Gastrocnemius medialis (tissue), 4 donors: ENCODE data around the gene ABCB6. TPM values are rescaled to one million over a fixed set of nuclear protein-coding genes. Genes with fewer than 3 reads are reported as not detected.
A peak's percentile ranks its signal among the peaks of the same experiment; 100 is the strongest.

Experiments used
- ATAC-seq, 2 donors: fragments of 150-250 bp; one replicate each; pipeline ENCODE4 v1.9.1; 2016
- DNase-seq, 2 donors: peaks; one replicate each; pipeline ENCODE4 v3.0.0-alpha.2; 2019
- H3K27ac ChIP-seq, 4 donors: fragments of 200-600 bp; sonication (generic); 1 replicate in 1 of 4; 2 replicates in 3 of 4; pipeline ENCODE4 v1.5.1; 2016 to 2018; ENCODE audit warnings: mild to moderate bottlenecking in 2 of 4, moderate library complexity in 1 of 4
- H3K27me3 ChIP-seq, 3 donors: fragments of 200-600 bp; sonication (generic) in 2 of 3; 1 replicate in 1 of 3; 2 replicates in 2 of 3; pipeline versions ENCODE4 v1.5.1 to v1.6.0; 2016 to 2019; ENCODE audit warnings: mild to moderate bottlenecking in 1 of 3, moderate library complexity in 1 of 3
- H3K36me3 ChIP-seq, 2 donors: fragments of 200-600 bp; sonication (generic) in 1 of 2; one replicate each; pipeline ENCODE4 v1.5.1; 2017 to 2018
- H3K4me1 ChIP-seq, 2 donors: fragments of 200-600 bp; sonication (generic) in 1 of 2; one replicate each; pipeline ENCODE4 v1.5.1; 2016 to 2017; ENCODE audit warnings: mild to moderate bottlenecking in 2 of 2
- H3K4me3 ChIP-seq, 4 donors: fragments of 200-600 bp; sonication (generic) in 3 of 4; 1 replicate in 1 of 4; 2 replicates in 3 of 4; pipeline ENCODE4 v1.5.1; 2016 to 2019; ENCODE audit warnings: mild to moderate bottlenecking in 2 of 4
- H3K9me3 ChIP-seq, 3 donors: fragments of 200-600 bp; sonication (generic) in 2 of 3; 1 replicate in 1 of 3; 2 replicates in 2 of 3; pipeline ENCODE4 v1.5.1; 2016 to 2019
- CTCF ChIP-seq, 5 experiments: fragments of 450-650 bp in 3 of 5; fragments of 200-600 bp in 2 of 5; sonication (generic) in 2 of 5; IDR thresholded peaks in 4 of 5; conservative IDR thresholded peaks in 1 of 5; 1 replicate in 4 of 5; 2 replicates in 1 of 5; pipeline ENCODE4 v1.5.1; 2016 to 2019; ENCODE audit warnings: antibody characterized with exemption in 5 of 5, mild to moderate bottlenecking in 3 of 5, moderate library complexity in 3 of 5
- POLR2A ChIP-seq, 2 donors: fragments of 450-650 bp; IDR thresholded peaks; one replicate each; pipeline ENCODE4 v1.6.1; 2017; ENCODE audit warnings: antibody characterized with exemption in 2 of 2, mild to moderate bottlenecking in 2 of 2, moderate library complexity in 2 of 2
- in situ Hi-C, 4 donors: fragments of 200-750 bp; cut with MboI; loops; one replicate each; pipeline versions ENCODE4 v1.15.0 to v1.8.0; 2017; ENCODE audit warnings: low sequenced_read_pairs in 4 of 4
- intact Hi-C: fragments of 100-400 bp; cut with DNase I; formaldehyde crosslinking; loops from one replicate; pipeline ENCODE4 v1.15.1; 2023; ENCODE audit warnings: low total_unique reads
- total RNA-seq, 4 donors: library from RNA; depleted of rRNA; stranded (reverse); fragments of >200 nt; gene quantifications; one replicate each; pipeline versions ENCODE4 v1.1.0 to v1.2.3, GENCODE V29; 2016

Gene ABCB6
- total RNA-seq, 4 donors from 2014 or later, result 15.0 to 45.8 (median 31.8) TPM

GRCh38 chr2:219174146-219174545, 44.6 kb downstream of the ABCB6 start:
- in situ Hi-C loops, result loop anchor here in 3 of 4 donors (5.0 to 25.0 kb wide), 2 partner anchors 33 to 113 kb away; partner anchors contain the start of genes ZFAND2B (in 2 of the 3) and DNAJB2 (in 1 of the 3)
- intact Hi-C loops, result no loop called here
- DNase-seq (no peak), ATAC-seq (no peak)
- Histone ChIP-seq H3K27ac (peak overlapping the region in 1 of 4 donors; percentile 3), H3K36me3 (peaks cover 0 to 37% of the 10 kb centered on the region in 2 donors), H3K4me1 (peaks cover 18 to 25% of the 10 kb centered on the region in 2 donors), H3K4me3 (no peak overlapping the region), H3K9me3 (no peaks in the 10 kb centered on the region), H3K27me3 (no peaks in the 10 kb centered on the region)
- TF ChIP-seq CTCF (IDR thresholded peaks at IDR 0.05 in 4 of 5, conservative IDR thresholded peaks at IDR 0.05 in 1 of 5), result no peak
- no peak for TF ChIP-seq POLR2A (IDR thresholded peaks at IDR 0.05)

GRCh38 chr2:219173176-219173575, 45.6 kb downstream of the ABCB6 start:
- intact Hi-C loops (no loop called here), in situ Hi-C loops (loop anchor here in 3 of 4 donors (5.0 to 25.0 kb wide), 2 partner anchors 34 to 114 kb away; partner anchors contain the start of genes ZFAND2B (in 2 of the 3) and DNAJB2 (in 1 of the 3))
- H3K27me3 ChIP-seq, result no peaks in the 10 kb centered on the region
- TF ChIP-seq POLR2A (IDR thresholded peaks at IDR 0.05) (no peak), CTCF (IDR thresholded peaks at IDR 0.05 in 4 of 5, conservative IDR thresholded peaks at IDR 0.05 in 1 of 5) (no peak)
- H3K4me3 ChIP-seq, result no peak overlapping the region
- no peak overlapping the region for H3K27ac ChIP-seq
- peaks cover 0 to 37% of the 10 kb centered on the region in 2 donors for H3K36me3 ChIP-seq
- H3K9me3 ChIP-seq, result no peaks in the 10 kb centered on the region
- no peak for ATAC-seq
- peaks cover 14 to 19% of the 10 kb centered on the region in 2 donors for H3K4me1 ChIP-seq
- no peak for DNase-seq

- peak overlapping the region; percentile 68 to 84 (median 76) for H3K27ac ChIP-seq
- in situ Hi-C loops, result loop anchor here in 3 of 4 donors (5.0 to 25.0 kb wide), 2 partner anchors 35 to 115 kb away; partner anchors contain the start of genes ZFAND2B (in 2 of the 3) and DNAJB2 (in 1 of the 3)
These were observed 46.3 kb downstream of the ABCB6 start for GRCh38 chr2:219172231-219173154.

GRCh38 chr2:219171231-219171651, 47.5 kb downstream of the ABCB6 start:
- in situ Hi-C loops (loop anchor here in 3 of 4 donors (5.0 to 25.0 kb wide), 2 partner anchors 36 to 116 kb away; partner anchors contain the start of genes ZFAND2B (in 2 of the 3) and DNAJB2 (in 1 of the 3)), intact Hi-C loops (loop anchor here (1.0 kb wide), 1 partner anchor 11 kb away; the partner anchor contains the start of gene NHEJ1)
- H3K4me3 ChIP-seq, result no peak overlapping the region
- peak; percentile 82 to 88 for ATAC-seq
- peaks cover 14 to 19% of the 10 kb centered on the region in 2 donors for H3K4me1 ChIP-seq
- DNase-seq, result peak; percentile 80 to 82
- H3K9me3 ChIP-seq, result no peaks in the 10 kb centered on the region
- H3K36me3 ChIP-seq, result peaks cover 0 to 37% of the 10 kb centered on the region in 2 donors
- TF ChIP-seq CTCF (IDR thresholded peaks at IDR 0.05 in 4 of 5, conservative IDR thresholded peaks at IDR 0.05 in 1 of 5) (peak; percentile 51 to 78 (median 76)), POLR2A (IDR thresholded peaks at IDR 0.05) (peak; percentile 12 to 24)
- H3K27ac ChIP-seq, result peak overlapping the region; percentile 68 to 84 (median 76)
- H3K27me3 ChIP-seq, result no peaks in the 10 kb centered on the region

More at GRCh38 chr2:219172231-219173154, 46.3 kb downstream of the ABCB6 start:
- Histone ChIP-seq H3K9me3 (no peaks in the 10 kb centered on the region), H3K27me3 (no peaks in the 10 kb centered on the region), H3K4me3 (no peak overlapping the region), H3K36me3 (peaks cover 0 to 37% of the 10 kb centered on the region in 2 donors), H3K4me1 (peaks cover 14 to 19% of the 10 kb centered on the region in 2 donors)
- no peak for DNase-seq
- ATAC-seq, result no peak
- TF ChIP-seq CTCF (IDR thresholded peaks at IDR 0.05 in 4 of 5, conservative IDR thresholded peaks at IDR 0.05 in 1 of 5), result no peak
- TF ChIP-seq POLR2A (IDR thresholded peaks at IDR 0.05), result no peak
- intact Hi-C loops, result no loop called here
